ENCODE results near the gene KCNK4. TPM values are rescaled to one million over a fixed set of nuclear protein-coding genes. Genes with fewer than 3 reads are reported as not detected.

The KCNK4 gene
- total RNA-seq, 1 donor from 2014 or later = not detected

GRCh38 chr11:64251016-64251752 is 39.9 kb upstream of the KCNK4 start, which contains the start of gene PLCB3:
Gene PLCB3, plus strand, starts transcription at chr11:64251530. Its CDS starts 120 bp downstream, at chr11:64251650.
- Mint-ChIP-seq H3K9me3 (no peaks in the 10 kb centered on the region), H3K27me3 (no peaks in the 10 kb centered on the region), H3K4me1 (ENCODE audit: unreplicated experiment) (peaks cover 21% of the 10 kb centered on the region), H3K36me3 (no peaks in the 10 kb centered on the region), H3K4me3 (peak within 1 kb of the TSS; percentile 92), H3K27ac (peak within 1 kb of the TSS; percentile 56)
- DNase-seq (ENCODE audit: extremely low spot score, unreplicated experiment) = no peak
- TF ChIP-seq, protein P1, sequence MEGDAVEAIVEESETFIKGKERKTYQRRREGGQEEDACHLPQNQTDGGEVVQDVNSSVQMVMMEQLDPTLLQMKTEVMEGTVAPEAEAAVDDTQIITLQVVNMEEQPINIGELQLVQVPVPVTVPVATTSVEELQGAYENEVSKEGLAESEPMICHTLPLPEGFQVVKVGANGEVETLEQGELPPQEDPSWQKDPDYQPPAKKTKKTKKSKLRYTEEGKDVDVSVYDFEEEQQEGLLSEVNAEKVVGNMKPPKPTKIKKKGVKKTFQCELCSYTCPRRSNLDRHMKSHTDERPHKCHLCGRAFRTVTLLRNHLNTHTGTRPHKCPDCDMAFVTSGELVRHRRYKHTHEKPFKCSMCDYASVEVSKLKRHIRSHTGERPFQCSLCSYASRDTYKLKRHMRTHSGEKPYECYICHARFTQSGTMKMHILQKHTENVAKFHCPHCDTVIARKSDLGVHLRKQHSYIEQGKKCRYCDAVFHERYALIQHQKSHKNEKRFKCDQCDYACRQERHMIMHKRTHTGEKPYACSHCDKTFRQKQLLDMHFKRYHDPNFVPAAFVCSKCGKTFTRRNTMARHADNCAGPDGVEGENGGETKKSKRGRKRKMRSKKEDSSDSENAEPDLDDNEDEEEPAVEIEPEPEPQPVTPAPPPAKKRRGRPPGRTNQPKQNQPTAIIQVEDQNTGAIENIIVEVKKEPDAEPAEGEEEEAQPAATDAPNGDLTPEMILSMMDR (conservative IDR thresholded peaks at IDR 0.05) = peak; percentile 89

GRCh38 chr11:64251753-64252002 is 39.4 kb upstream of the KCNK4 start:
- H3K27me3 Mint-ChIP-seq = no peaks in the 10 kb centered on the region
- peak overlapping the region; percentile 56 for H3K27ac Mint-ChIP-seq
- no peaks in the 10 kb centered on the region for H3K9me3 Mint-ChIP-seq
- H3K4me1 Mint-ChIP-seq (ENCODE audit: unreplicated experiment) = peaks cover 21% of the 10 kb centered on the region
- no peaks in the 10 kb centered on the region for H3K36me3 Mint-ChIP-seq
- TF ChIP-seq, protein P1 (conservative IDR thresholded peaks at IDR 0.05) = no peak
- H3K4me3 Mint-ChIP-seq = peak overlapping the region; percentile 92
- no peak for DNase-seq (ENCODE audit: extremely low spot score, unreplicated experiment)

DNA sequence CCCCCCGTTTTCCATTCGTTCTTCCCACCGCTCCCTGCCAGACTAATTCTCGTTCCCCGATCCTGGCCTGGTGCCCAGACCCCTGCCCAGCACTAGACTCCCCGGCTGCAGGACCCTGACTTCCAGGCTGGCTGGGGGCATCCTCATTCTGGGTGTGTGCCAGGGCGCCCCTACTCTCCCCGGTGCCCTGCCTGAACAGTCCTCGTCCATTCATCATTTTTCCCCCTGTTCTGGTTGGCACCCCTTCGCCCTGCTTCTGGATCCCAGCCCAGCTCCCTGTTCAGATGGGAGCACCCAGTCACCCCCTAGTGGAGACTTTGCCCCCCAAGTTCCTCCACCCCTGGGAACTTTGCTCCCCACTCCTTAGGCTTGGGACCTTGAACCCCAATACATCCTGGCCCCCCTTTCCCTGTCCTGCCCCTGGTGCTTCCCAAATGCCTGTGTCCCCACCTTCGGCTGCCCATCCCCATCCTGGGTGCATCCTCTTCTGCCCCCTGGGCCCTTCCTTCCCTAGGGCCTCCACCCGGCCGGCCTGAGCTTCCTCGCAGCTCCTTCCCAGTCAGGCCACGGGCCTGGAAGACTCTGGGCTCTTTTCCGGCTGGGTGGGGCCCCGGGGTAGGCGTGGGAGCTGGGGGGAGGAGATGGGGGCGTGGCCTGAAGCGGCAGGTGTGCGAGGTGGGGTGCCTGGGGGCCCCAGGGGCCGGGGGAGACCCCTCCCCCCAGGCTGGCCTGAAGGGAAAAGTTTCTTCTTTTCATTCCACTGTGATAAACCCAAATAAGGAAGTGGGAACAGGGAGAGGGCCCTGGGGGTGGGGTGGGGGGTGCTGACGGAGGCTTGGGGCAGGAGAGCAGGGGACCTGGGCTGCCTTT is 38.9 kb upstream of the KCNK4 start:
- Mint-ChIP-seq H3K36me3 (no peaks in the 10 kb centered on the region), H3K4me1 (ENCODE audit: unreplicated experiment) (peaks cover 21% of the 10 kb centered on the region), H3K4me3 (peak overlapping the region; percentile 92), H3K9me3 (no peaks in the 10 kb centered on the region), H3K27me3 (no peaks in the 10 kb centered on the region), H3K27ac (peak overlapping the region; percentile 56)
- no peak for DNase-seq (ENCODE audit: extremely low spot score, unreplicated experiment)
- TF ChIP-seq, protein P1 (conservative IDR thresholded peaks at IDR 0.05) = peak; percentile 28

DNA sequence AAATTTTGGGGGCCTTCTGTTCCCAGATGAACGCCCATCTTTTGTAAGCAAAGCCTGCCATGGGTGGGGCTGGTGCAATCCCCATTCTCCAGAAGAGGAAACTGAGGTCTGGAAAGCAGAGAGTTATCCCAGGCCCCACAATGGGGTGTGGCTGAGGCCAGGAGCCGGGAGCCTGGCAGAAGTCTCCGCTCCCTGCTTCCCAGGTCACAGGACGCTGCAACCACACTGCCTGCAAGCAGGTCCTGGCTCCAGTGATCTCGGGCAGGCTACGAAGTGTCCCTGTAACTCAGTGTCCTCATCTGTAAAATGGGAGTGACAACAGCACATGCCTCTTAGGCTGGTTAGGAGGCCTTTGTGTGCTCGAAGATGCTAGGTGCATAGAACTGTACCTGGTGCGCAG is 38.1 kb upstream of the KCNK4 start:
- Mint-ChIP-seq H3K36me3 (no peaks in the 10 kb centered on the region), H3K27ac (no peak overlapping the region)

GRCh38 chr11:64253481-64253880 is 37.6 kb upstream of the KCNK4 start:
- TF ChIP-seq, protein P1 (conservative IDR thresholded peaks at IDR 0.05) = no peak
- peak overlapping the region; percentile 53 for H3K27ac Mint-ChIP-seq
- no peaks in the 10 kb centered on the region for H3K27me3 Mint-ChIP-seq
- no peaks in the 10 kb centered on the region for H3K36me3 Mint-ChIP-seq
- peaks cover 15% of the 10 kb centered on the region for H3K4me1 Mint-ChIP-seq (ENCODE audit: unreplicated experiment)
- no peaks in the 10 kb centered on the region for H3K9me3 Mint-ChIP-seq
- peak overlapping the region; percentile 70 for H3K4me3 Mint-ChIP-seq
- DNase-seq (ENCODE audit: extremely low spot score, unreplicated experiment) = no peak

More for the DNA sequence above, 38.1 kb upstream of the KCNK4 start:
- DNase-seq (ENCODE audit: extremely low spot score, unreplicated experiment) = no peak
- no peaks in the 10 kb centered on the region for H3K27me3 Mint-ChIP-seq
- peaks cover 17% of the 10 kb centered on the region for H3K4me1 Mint-ChIP-seq (ENCODE audit: unreplicated experiment)
- no peaks in the 10 kb centered on the region for H3K9me3 Mint-ChIP-seq
- TF ChIP-seq, protein P1 (conservative IDR thresholded peaks at IDR 0.05) = no peak
- H3K4me3 Mint-ChIP-seq = peak overlapping the region; percentile 70

Data from type B pancreatic cell (in vitro differentiated cells).